HL-60 (cell line): ENCODE measurements around the gene TEX48.

ENCODE experiments used
- TF ChIP-seq, protein P1 (sequence below): IDR thresholded peaks from one replicate; pipeline ENCODE4 v1.5.1; 2011; ENCODE audit warnings: low read length, control low read depth, inconsistent platforms; ENCODE audit not compliant: insufficient read depth
- TF ChIP-seq, protein P2 (sequence below): IDR thresholded peaks from 2 replicates; pipeline ENCODE4 v1.6.1; 2012; ENCODE audit warnings: low read depth; ENCODE audit not compliant: insufficient replicate concordance

DNA sequence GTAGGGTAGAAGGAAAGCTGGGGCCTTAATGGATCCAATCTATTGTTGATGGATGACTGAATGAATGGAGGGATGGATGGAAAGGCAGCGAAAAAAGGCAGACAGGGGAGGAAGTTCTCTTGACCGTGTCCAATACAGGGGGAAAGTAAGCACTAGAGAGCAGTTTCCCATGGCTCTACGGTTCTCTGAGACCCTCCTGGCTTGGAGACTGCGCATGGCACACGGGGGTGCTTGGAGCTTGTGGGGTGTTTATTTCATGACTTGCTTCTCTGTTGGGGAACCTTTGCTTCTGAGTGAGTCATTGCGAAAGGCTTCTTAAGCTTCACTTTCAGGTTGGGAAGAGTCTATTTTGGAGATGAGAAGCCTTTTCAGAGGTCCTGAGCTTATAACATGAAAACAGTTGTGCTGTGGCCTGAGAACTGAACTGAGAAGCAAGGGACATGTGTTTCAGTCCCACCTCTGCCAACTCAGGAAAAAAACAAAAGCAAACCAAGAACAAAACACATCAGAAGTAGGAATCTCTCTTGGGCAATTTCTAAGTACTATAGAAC, 12.8 kb upstream of the TEX48 start:
- TF ChIP-seq, protein P1, sequence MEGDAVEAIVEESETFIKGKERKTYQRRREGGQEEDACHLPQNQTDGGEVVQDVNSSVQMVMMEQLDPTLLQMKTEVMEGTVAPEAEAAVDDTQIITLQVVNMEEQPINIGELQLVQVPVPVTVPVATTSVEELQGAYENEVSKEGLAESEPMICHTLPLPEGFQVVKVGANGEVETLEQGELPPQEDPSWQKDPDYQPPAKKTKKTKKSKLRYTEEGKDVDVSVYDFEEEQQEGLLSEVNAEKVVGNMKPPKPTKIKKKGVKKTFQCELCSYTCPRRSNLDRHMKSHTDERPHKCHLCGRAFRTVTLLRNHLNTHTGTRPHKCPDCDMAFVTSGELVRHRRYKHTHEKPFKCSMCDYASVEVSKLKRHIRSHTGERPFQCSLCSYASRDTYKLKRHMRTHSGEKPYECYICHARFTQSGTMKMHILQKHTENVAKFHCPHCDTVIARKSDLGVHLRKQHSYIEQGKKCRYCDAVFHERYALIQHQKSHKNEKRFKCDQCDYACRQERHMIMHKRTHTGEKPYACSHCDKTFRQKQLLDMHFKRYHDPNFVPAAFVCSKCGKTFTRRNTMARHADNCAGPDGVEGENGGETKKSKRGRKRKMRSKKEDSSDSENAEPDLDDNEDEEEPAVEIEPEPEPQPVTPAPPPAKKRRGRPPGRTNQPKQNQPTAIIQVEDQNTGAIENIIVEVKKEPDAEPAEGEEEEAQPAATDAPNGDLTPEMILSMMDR: no peak
- TF ChIP-seq, protein P2, sequence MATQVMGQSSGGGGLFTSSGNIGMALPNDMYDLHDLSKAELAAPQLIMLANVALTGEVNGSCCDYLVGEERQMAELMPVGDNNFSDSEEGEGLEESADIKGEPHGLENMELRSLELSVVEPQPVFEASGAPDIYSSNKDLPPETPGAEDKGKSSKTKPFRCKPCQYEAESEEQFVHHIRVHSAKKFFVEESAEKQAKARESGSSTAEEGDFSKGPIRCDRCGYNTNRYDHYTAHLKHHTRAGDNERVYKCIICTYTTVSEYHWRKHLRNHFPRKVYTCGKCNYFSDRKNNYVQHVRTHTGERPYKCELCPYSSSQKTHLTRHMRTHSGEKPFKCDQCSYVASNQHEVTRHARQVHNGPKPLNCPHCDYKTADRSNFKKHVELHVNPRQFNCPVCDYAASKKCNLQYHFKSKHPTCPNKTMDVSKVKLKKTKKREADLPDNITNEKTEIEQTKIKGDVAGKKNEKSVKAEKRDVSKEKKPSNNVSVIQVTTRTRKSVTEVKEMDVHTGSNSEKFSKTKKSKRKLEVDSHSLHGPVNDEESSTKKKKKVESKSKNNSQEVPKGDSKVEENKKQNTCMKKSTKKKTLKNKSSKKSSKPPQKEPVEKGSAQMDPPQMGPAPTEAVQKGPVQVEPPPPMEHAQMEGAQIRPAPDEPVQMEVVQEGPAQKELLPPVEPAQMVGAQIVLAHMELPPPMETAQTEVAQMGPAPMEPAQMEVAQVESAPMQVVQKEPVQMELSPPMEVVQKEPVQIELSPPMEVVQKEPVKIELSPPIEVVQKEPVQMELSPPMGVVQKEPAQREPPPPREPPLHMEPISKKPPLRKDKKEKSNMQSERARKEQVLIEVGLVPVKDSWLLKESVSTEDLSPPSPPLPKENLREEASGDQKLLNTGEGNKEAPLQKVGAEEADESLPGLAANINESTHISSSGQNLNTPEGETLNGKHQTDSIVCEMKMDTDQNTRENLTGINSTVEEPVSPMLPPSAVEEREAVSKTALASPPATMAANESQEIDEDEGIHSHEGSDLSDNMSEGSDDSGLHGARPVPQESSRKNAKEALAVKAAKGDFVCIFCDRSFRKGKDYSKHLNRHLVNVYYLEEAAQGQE: no peak
